Liver (tissue), 9 donors: Measurements from ENCODE around the gene ATIC. TPM values are rescaled to one million over a fixed set of nuclear protein-coding genes. Genes with fewer than 3 reads are reported as not detected.

ENCODE experiments used
- DNase-seq: peaks from one replicate; pipeline ENCODE4 v3.0.0-alpha.2; 2017; ENCODE audit warnings: low spot score
- H3K27ac ChIP-seq, 2 donors: one replicate each; pipeline ENCODE4 v1.7.0; 2013; ENCODE audit warnings: inconsistent platforms in 2 of 2, low read length in 2 of 2, control low read depth in 1 of 2, low read depth in 1 of 2, mild to moderate bottlenecking in 1 of 2
- H3K27me3 ChIP-seq, 4 donors: one replicate each; pipeline versions ENCODE4 v1.6.1 to v1.7.0; 2013; ENCODE audit warnings: low read length in 3 of 4, inconsistent platforms in 1 of 4, mild to moderate bottlenecking in 1 of 4, moderate library complexity in 1 of 4; ENCODE audit not compliant: control insufficient read depth in 4 of 4, insufficient read depth in 4 of 4
- H3K36me3 ChIP-seq, 4 donors: one replicate each; pipeline versions ENCODE4 v1.6.1 to v1.7.0; 2013; ENCODE audit warnings: low read length in 3 of 4, mild to moderate bottlenecking in 3 of 4, low read depth in 1 of 4, moderate library complexity in 1 of 4; ENCODE audit not compliant: control insufficient read depth in 4 of 4, insufficient read depth in 3 of 4
- H3K4me1 ChIP-seq, 4 donors: one replicate each; pipeline versions ENCODE4 v1.6.1 to v1.7.0; 2013; ENCODE audit warnings: low read length in 3 of 4, mild to moderate bottlenecking in 3 of 4, moderate library complexity in 1 of 4; ENCODE audit not compliant: control insufficient read depth in 4 of 4, insufficient read depth in 4 of 4
- H3K4me3 ChIP-seq, 3 donors: one replicate each; pipeline versions ENCODE4 v1.6.1 to v1.7.0; 2013; ENCODE audit warnings: low read length in 3 of 3, control low read depth in 1 of 3, low read depth in 1 of 3, mild to moderate bottlenecking in 1 of 3
- H3K9ac ChIP-seq, 2 donors: one replicate each; pipeline ENCODE4 v1.7.0; 2013; ENCODE audit warnings: low read length in 2 of 2, mild to moderate bottlenecking in 2 of 2, moderate library complexity in 2 of 2, control low read depth in 1 of 2, low read depth in 1 of 2
- H3K9me3 ChIP-seq, 4 donors: one replicate each; pipeline versions ENCODE4 v1.6.1 to v1.7.0; 2013; ENCODE audit warnings: low read length in 3 of 4; ENCODE audit not compliant: control insufficient read depth in 4 of 4
- ATF3 ChIP-seq: IDR thresholded peaks from 2 replicates; pipeline ENCODE4 v1.6.1; 2016; ENCODE audit warnings: antibody characterized with exemption
- FOXA1 ChIP-seq: IDR thresholded peaks from 2 replicates; pipeline ENCODE4 v1.6.1; 2016; ENCODE audit warnings: antibody characterized with exemption
- FOXA2 ChIP-seq: IDR thresholded peaks from 2 replicates; pipeline ENCODE4 v1.6.1; 2016; ENCODE audit warnings: antibody characterized with exemption
- GABPA ChIP-seq, 2 donors: IDR thresholded peaks in 1 of 2; conservative IDR thresholded peaks in 1 of 2; 2 replicates each; pipeline ENCODE4 v1.6.1; 2016; ENCODE audit warnings: antibody characterized with exemption in 2 of 2, mild to moderate bottlenecking in 1 of 2, moderate library complexity in 1 of 2
- HNF4A ChIP-seq, 2 donors: conservative IDR thresholded peaks; 2 replicates each; pipeline ENCODE4 v1.6.1; 2016; ENCODE audit warnings: antibody characterized with exemption in 2 of 2, mild to moderate bottlenecking in 2 of 2
- HNF4G ChIP-seq: IDR thresholded peaks from 2 replicates; pipeline ENCODE4 v1.6.1; 2016; ENCODE audit warnings: antibody characterized with exemption
- JUND ChIP-seq, 2 donors: IDR thresholded peaks; 2 replicates each; pipeline ENCODE4 v1.6.1; 2016; ENCODE audit warnings: antibody characterized with exemption in 2 of 2
- MAX ChIP-seq: IDR thresholded peaks from 2 replicates; pipeline ENCODE4 v1.6.1; 2016; ENCODE audit warnings: antibody characterized with exemption
- RAD21 ChIP-seq, 2 donors: IDR thresholded peaks; 2 replicates each; pipeline ENCODE4 v1.6.1; 2016; ENCODE audit warnings: antibody characterized with exemption in 2 of 2, mild to moderate bottlenecking in 2 of 2
- REST ChIP-seq: IDR thresholded peaks from 2 replicates; pipeline ENCODE4 v1.6.1; 2016; ENCODE audit warnings: antibody characterized with exemption, mild to moderate bottlenecking
- RXRA ChIP-seq, 2 donors: IDR thresholded peaks; 2 replicates each; pipeline ENCODE4 v1.6.1; 2017 to 2018; ENCODE audit warnings: antibody characterized with exemption in 2 of 2, mild to moderate bottlenecking in 1 of 2
- TAF1 ChIP-seq: conservative IDR thresholded peaks from 2 replicates; pipeline ENCODE4 v1.6.1; 2016; ENCODE audit warnings: antibody characterized with exemption, mild to moderate bottlenecking
- YY1 ChIP-seq: IDR thresholded peaks from 2 replicates; pipeline ENCODE4 v1.6.1; 2016; ENCODE audit warnings: antibody characterized with exemption, mild to moderate bottlenecking
- WGBS: extraction: QIAGEN DNeasy Blood & Tissue Kit; methylation state at CpG from one replicate; pipeline ENCODE4 v1.1.7; 2013; 5-methylcytosine and 5-hydroxymethylcytosine counted together
- polyA plus RNA-seq, 2 donors: library from polyadenylated mRNA; stranded (reverse) in 1 of 2; unstranded in 1 of 2; fragments of 200-250 nt in 1 of 2; fragments of >200 nt in 1 of 2; fragmentation: Nextera tagmentation in 1 of 2; extraction: Ambion mirVana in 1 of 2; gene quantifications; one replicate each; pipeline versions ENCODE4 v1.2.1 to v1.2.3, GENCODE V29; 2013 to 2015
- total RNA-seq, 2 donors: library from RNA; depleted of rRNA; stranded (reverse); fragments of >200 nt; gene quantifications; one replicate each; pipeline ENCODE4 v1.2.3, GENCODE V29; 2014
- TF ChIP-seq, protein P1 (sequence below): IDR thresholded peaks from 2 replicates; pipeline ENCODE4 v1.6.1; 2016; ENCODE audit warnings: antibody characterized with exemption
- donor health status: healthy.
- donor health status: healthy.
- donor health status: healthy.
- donor health status: healthy.
- donor health status: healthy.

The ATIC gene
- total and polyA plus RNA-seq, 4 donors = 22.9 to 50.0 (median 36.0) TPM

DNA sequence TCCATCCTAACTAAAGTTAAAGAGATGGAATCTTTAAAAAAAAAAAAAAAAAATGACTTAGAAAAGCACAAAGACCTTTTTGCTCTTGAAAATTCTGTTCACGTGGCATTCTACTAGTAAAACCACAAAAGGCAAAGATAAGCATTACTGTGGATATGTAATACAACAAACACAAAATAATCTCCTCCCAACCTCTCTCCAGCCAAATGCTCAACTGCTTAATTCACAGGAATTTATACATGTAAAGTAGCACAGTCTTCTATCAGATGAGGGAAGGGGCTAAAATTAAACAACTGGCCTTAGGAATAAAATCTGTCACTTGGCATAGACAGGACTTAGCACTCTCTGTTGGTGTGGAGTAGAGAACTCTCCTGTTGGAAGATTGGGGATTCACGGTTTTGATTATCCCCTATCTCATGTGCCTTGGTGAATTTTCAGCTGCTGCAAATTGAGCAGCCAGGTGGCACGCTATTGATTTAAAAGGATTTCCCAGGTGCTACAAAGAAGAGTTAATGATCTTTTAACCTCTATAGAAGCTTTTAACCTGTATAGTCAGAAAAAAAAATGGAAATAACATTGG is 57.4 kb downstream of the ATIC start:
- Histone ChIP-seq H3K27me3 (no peaks in the 10 kb centered on the region), H3K36me3 (peaks cover 3 to 87% (median 80%) of the 10 kb centered on the region in 4 donors), H3K4me1 (no peaks in the 10 kb centered on the region), H3K9ac (no peak overlapping the region), H3K4me3 (no peak overlapping the region), H3K27ac (no peak overlapping the region), H3K9me3 (no peaks in the 10 kb centered on the region)
- WGBS = 88% methylated on average over 3 of the region's 3 CpGs
- DNase-seq = no peak
- no peak for TF ChIP-seq RXRA (IDR thresholded peaks at IDR 0.05)
- no peak for TF ChIP-seq ATF3
- TF ChIP-seq REST = no peak
- no peak for TF ChIP-seq HNF4G
- TF ChIP-seq GABPA (IDR thresholded peaks at IDR 0.05 in 1 of 2, conservative IDR thresholded peaks at IDR 0.05 in 1 of 2) = no peak
- no peak for TF ChIP-seq RAD21 (IDR thresholded peaks at IDR 0.05)

GRCh38 chr2:215370112-215370965 is 58.5 kb downstream of the ATIC start:
- WGBS = 75% methylated on average over 14 of the region's 14 CpGs
- no peaks in the 10 kb centered on the region for H3K4me1 ChIP-seq
- H3K36me3 ChIP-seq = peaks cover 5 to 87% (median 80%) of the 10 kb centered on the region in 4 donors
- H3K9me3 ChIP-seq = no peaks in the 10 kb centered on the region
- H3K27ac ChIP-seq = no peak overlapping the region
- DNase-seq = no peak
- TF ChIP-seq JUND (IDR thresholded peaks at IDR 0.05) (no peak), RXRA (IDR thresholded peaks at IDR 0.05) (no peak), RAD21 (IDR thresholded peaks at IDR 0.05) (no peak), YY1 (no peak), GABPA (IDR thresholded peaks at IDR 0.05 in 1 of 2, conservative IDR thresholded peaks at IDR 0.05 in 1 of 2) (no peak), ATF3 (no peak), HNF4A (conservative IDR thresholded peaks at IDR 0.05) (no peak), TAF1 (no peak), FOXA2 (no peak), MAX (no peak), REST (no peak), HNF4G (no peak), FOXA1 (no peak)
- TF ChIP-seq, protein P1, sequence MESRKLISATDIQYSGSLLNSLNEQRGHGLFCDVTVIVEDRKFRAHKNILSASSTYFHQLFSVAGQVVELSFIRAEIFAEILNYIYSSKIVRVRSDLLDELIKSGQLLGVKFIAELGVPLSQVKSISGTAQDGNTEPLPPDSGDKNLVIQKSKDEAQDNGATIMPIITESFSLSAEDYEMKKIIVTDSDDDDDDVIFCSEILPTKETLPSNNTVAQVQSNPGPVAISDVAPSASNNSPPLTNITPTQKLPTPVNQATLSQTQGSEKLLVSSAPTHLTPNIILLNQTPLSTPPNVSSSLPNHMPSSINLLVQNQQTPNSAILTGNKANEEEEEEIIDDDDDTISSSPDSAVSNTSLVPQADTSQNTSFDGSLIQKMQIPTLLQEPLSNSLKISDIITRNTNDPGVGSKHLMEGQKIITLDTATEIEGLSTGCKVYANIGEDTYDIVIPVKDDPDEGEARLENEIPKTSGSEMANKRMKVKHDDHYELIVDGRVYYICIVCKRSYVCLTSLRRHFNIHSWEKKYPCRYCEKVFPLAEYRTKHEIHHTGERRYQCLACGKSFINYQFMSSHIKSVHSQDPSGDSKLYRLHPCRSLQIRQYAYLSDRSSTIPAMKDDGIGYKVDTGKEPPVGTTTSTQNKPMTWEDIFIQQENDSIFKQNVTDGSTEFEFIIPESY = no peak
- no peak overlapping the region for H3K4me3 ChIP-seq
- no peak overlapping the region for H3K9ac ChIP-seq
- H3K27me3 ChIP-seq = no peaks in the 10 kb centered on the region
